ENCODE data around the gene SPTBN4. TPM values are rescaled to one million over a fixed set of nuclear protein-coding genes. Genes with fewer than 3 reads are reported as not detected.
"Not testable (repeated sequence)": the region's sequence is repeated elsewhere in the genome, so short reads cannot be mapped to it uniquely, and the experiment has no call there.

Gene SPTBN4
- total RNA-seq, 1 donor from 2014 or later: 0.89 TPM

- DNase-seq (ENCODE audit: low read depth): no peak
These were observed 119.2 kb downstream of the SPTBN4 start for GRCh38 chr19:40585982-40586422.

GRCh38 chr19:40586611-40587010, 119.8 kb downstream of the SPTBN4 start:
- DNase-seq (ENCODE audit: low read depth): no peak

- DNase-seq (ENCODE audit: low read depth): no peak
These were observed 121.5 kb downstream of the SPTBN4 start for GRCh38 chr19:40588110-40588854.

- no peak for DNase-seq (ENCODE audit: low read depth)
These were observed 122.2 kb downstream of the SPTBN4 start for GRCh38 chr19:40588926-40589569.

- no peak for DNase-seq (ENCODE audit: low read depth)
These were observed 123.0 kb downstream of the SPTBN4 start for GRCh38 chr19:40589591-40590429.

- no peak for DNase-seq (ENCODE audit: low read depth)
These were observed 123.9 kb downstream of the SPTBN4 start for GRCh38 chr19:40590464-40591265.

GRCh38 chr19:40591724-40592123, 124.9 kb downstream of the SPTBN4 start:
- not testable (repeated sequence) for DNase-seq (ENCODE audit: low read depth)

GRCh38 chr19:40592170-40592569, 125.4 kb downstream of the SPTBN4 start:
- peak; percentile 78 for DNase-seq (ENCODE audit: low read depth)

GRCh38 chr19:40594255-40594654, 127.5 kb downstream of the SPTBN4 start:
- DNase-seq (ENCODE audit: low read depth): no peak

GRCh38 chr19:40594657-40595091, 127.9 kb downstream of the SPTBN4 start:
- DNase-seq (ENCODE audit: low read depth): peak; percentile 60

- no peak for DNase-seq (ENCODE audit: low read depth)
These were observed 130.0 kb downstream of the SPTBN4 start for GRCh38 chr19:40596608-40597328.

- DNase-seq (ENCODE audit: low read depth): no peak
These were observed 130.6 kb downstream of the SPTBN4 start for GRCh38 chr19:40597329-40597838.

GRCh38 chr19:40598121-40598917, 131.5 kb downstream of the SPTBN4 start:
- peak; percentile 72 for DNase-seq (ENCODE audit: low read depth)

GRCh38 chr19:40598918-40599307, 132.1 kb downstream of the SPTBN4 start:
- DNase-seq (ENCODE audit: low read depth): no peak

- DNase-seq (ENCODE audit: low read depth): no peak
These were observed 132.6 kb downstream of the SPTBN4 start for GRCh38 chr19:40599331-40599901.

- DNase-seq (ENCODE audit: low read depth): no peak
These were observed 133.2 kb downstream of the SPTBN4 start for GRCh38 chr19:40599902-40600569.

GRCh38 chr19:40600570-40601133, 133.9 kb downstream of the SPTBN4 start:
- no peak for DNase-seq (ENCODE audit: low read depth)
